Measurements from ENCODE around the gene CEP85. TPM values are rescaled to one million over a fixed set of nuclear protein-coding genes. Genes with fewer than 3 reads are reported as not detected.
"Not testable (repeated sequence)": the region's sequence is repeated elsewhere in the genome, so short reads cannot be mapped to it uniquely, and the experiment has no call there.

Gene CEP85
- total RNA-seq, 1 donor from 2014 or later, result 9.4 TPM

- DNase-seq (ENCODE audit: low read depth), result no peak
Observed at GRCh38 chr1:26290122-26290881, 56.3 kb downstream of the CEP85 start.

GRCh38 chr1:26290882-26291261 is 56.9 kb downstream of the CEP85 start:
- no peak for DNase-seq (ENCODE audit: low read depth)

GRCh38 chr1:26291433-26291832 is 57.4 kb downstream of the CEP85 start:
- DNase-seq (ENCODE audit: low read depth), result no peak

GRCh38 chr1:26291939-26292338 is 57.9 kb downstream of the CEP85 start:
- no peak for DNase-seq (ENCODE audit: low read depth)

GRCh38 chr1:26292735-26293134 is 58.7 kb downstream of the CEP85 start:
- not testable (repeated sequence) for DNase-seq (ENCODE audit: low read depth)

- no peak for DNase-seq (ENCODE audit: low read depth)
Observed at GRCh38 chr1:26293911-26294463, 60.0 kb downstream of the CEP85 start.

- no peak for DNase-seq (ENCODE audit: low read depth)
Observed at GRCh38 chr1:26295194-26296138, 61.5 kb downstream of the CEP85 start.

GRCh38 chr1:26296340-26297056 is 62.5 kb downstream of the CEP85 start:
- DNase-seq (ENCODE audit: low read depth), result no peak

GRCh38 chr1:26297057-26297790 is 63.2 kb downstream of the CEP85 start:
- no peak for DNase-seq (ENCODE audit: low read depth)

GRCh38 chr1:26297791-26298124 is 63.8 kb downstream of the CEP85 start:
- DNase-seq (ENCODE audit: low read depth), result no peak

GRCh38 chr1:26300578-26301275 is 66.7 kb downstream of the CEP85 start:
- no peak for DNase-seq (ENCODE audit: low read depth)

- peak; percentile 60 for DNase-seq (ENCODE audit: low read depth)
Observed at GRCh38 chr1:26302733-26303405, 68.9 kb downstream of the CEP85 start.

- DNase-seq (ENCODE audit: low read depth), result no peak
Observed at GRCh38 chr1:26305667-26306289, 71.8 kb downstream of the CEP85 start.

- peak; percentile 96 for DNase-seq (ENCODE audit: low read depth)
Observed at GRCh38 chr1:26306290-26307229, 72.6 kb downstream of the CEP85 start, which contains the start of gene UBXN11. UBXN11 (minus strand) TSS chr1:26306636; CDS start chr1:26302883, 3,753 bp downstream.

- DNase-seq (ENCODE audit: low read depth), result no peak
Observed at GRCh38 chr1:26307363-26307781, 73.4 kb downstream of the CEP85 start.

- DNase-seq (ENCODE audit: low read depth), result not testable (repeated sequence)
Observed at GRCh38 chr1:26307966-26308899, 74.2 kb downstream of the CEP85 start.

GRCh38 chr1:26314501-26314900 is 80.5 kb downstream of the CEP85 start:
- no peak for DNase-seq (ENCODE audit: low read depth)

Data from renal cortical epithelial cell (primary cell).